Coronary artery (tissue), 2 donors: ENCODE results near the gene ALKBH5.

Source experiments
- DNase-seq: peaks from one replicate; pipeline ENCODE4 v3.0.0-alpha.2; 2017; ENCODE audit warnings: low spot score
- H3K27ac ChIP-seq, 2 donors: fragments of 200-600 bp; sonication (generic); one replicate each; pipeline ENCODE4 v1.5.1; 2016 to 2019
- H3K4me3 ChIP-seq: fragments of 200-600 bp; sonication (generic); 2 replicates; pipeline ENCODE4 v1.5.1; 2016; ENCODE audit warnings: mild to moderate bottlenecking, moderate library complexity
- TF ChIP-seq, protein P1 (sequence below): fragments of 200-600 bp; sonication (generic); IDR thresholded peaks from one replicate; pipeline ENCODE4 v1.5.1; 2019; ENCODE audit warnings: antibody characterized with exemption

The ALKBH5 gene

GRCh38 chr17:18166894-18167293 lies 16.7 kb upstream of the ALKBH5 start:
- Histone ChIP-seq H3K4me3 (no peak overlapping the region), H3K27ac (no peak overlapping the region)
- TF ChIP-seq, protein P1, sequence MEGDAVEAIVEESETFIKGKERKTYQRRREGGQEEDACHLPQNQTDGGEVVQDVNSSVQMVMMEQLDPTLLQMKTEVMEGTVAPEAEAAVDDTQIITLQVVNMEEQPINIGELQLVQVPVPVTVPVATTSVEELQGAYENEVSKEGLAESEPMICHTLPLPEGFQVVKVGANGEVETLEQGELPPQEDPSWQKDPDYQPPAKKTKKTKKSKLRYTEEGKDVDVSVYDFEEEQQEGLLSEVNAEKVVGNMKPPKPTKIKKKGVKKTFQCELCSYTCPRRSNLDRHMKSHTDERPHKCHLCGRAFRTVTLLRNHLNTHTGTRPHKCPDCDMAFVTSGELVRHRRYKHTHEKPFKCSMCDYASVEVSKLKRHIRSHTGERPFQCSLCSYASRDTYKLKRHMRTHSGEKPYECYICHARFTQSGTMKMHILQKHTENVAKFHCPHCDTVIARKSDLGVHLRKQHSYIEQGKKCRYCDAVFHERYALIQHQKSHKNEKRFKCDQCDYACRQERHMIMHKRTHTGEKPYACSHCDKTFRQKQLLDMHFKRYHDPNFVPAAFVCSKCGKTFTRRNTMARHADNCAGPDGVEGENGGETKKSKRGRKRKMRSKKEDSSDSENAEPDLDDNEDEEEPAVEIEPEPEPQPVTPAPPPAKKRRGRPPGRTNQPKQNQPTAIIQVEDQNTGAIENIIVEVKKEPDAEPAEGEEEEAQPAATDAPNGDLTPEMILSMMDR: no peak
- no peak for DNase-seq

GRCh38 chr17:18167421-18167820 lies 16.2 kb upstream of the ALKBH5 start:
- TF ChIP-seq, protein P1: no peak
- no peak for DNase-seq

DNA sequence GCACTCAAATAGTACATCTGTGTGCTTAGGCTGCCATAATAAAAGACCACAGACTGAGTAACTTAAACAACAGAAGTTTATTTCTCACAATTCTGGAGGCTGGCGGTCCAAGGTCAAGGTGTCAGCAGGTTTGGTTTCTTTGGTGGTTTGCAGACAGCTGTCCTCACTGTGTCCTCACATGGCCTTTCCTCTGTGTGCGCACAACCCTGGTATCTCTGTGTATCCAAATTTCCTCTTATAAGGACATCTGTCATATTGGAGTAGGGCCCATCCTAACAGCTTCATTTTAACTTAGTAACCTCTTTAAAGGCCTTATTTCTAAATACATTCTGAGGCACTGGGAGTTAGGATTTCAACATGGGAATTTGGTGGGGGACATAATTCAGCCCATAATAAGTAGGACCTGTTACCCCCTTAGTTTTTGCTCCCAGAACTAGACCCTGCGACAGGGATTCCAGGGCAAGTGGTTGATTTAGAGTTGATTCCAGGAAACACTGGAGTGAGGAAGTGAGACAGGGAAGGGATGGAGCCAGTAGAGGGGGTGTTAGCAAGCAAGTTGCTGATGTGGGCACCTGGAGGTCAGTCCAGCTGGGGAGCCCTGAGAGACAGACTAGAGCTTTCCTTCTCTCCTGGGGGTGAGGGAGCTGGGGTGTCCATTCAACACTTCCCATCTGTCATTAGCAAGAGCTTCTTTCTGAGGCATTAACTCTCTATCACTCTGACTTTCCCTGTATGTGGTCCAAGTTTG lies 10.9 kb upstream of the ALKBH5 start:
- Histone ChIP-seq H3K27ac (no peak overlapping the region), H3K4me3 (no peak overlapping the region)
- DNase-seq: no peak
- TF ChIP-seq, protein P1: no peak

More at GRCh38 chr17:18167421-18167820, 16.2 kb upstream of the ALKBH5 start:
- H3K4me3 ChIP-seq: no peak overlapping the region
- H3K27ac ChIP-seq: no peak overlapping the region

- H3K27ac ChIP-seq: no peak overlapping the region
- no peak for DNase-seq
- TF ChIP-seq, protein P1: no peak
- no peak overlapping the region for H3K4me3 ChIP-seq
Measured at GRCh38 chr17:18173740-18174139, 9.9 kb upstream of the ALKBH5 start.

DNA sequence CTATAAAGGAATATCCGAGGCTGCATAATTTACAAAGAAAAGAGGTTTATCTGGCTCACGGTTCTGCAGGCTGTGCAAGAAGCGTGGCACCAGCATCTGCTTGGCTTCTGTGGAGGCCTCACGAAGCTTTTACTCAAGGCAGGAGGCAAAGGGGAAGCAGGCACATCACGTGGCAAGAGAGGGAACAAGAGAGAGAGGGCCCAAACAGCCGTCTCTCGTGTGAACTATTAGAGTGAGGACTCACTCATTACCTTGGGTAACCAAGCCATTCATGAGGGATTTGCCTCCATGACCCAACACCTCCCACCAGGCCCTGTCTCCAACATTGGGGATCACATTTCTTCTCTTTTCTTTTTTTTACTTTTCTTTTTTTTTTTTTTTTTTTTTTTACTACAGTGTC lies 7.5 kb upstream of the ALKBH5 start:
- TF ChIP-seq, protein P1: no peak
- H3K27ac ChIP-seq: no peak overlapping the region
- no peak overlapping the region for H3K4me3 ChIP-seq

GRCh38 chr17:18177133-18177532 lies 6.5 kb upstream of the ALKBH5 start:
- Histone ChIP-seq H3K4me3 (no peak overlapping the region), H3K27ac (no peak overlapping the region)
- TF ChIP-seq, protein P1: no peak
- DNase-seq: no peak

More for the DNA sequence above, 7.5 kb upstream of the ALKBH5 start:
- DNase-seq: no peak

DNA sequence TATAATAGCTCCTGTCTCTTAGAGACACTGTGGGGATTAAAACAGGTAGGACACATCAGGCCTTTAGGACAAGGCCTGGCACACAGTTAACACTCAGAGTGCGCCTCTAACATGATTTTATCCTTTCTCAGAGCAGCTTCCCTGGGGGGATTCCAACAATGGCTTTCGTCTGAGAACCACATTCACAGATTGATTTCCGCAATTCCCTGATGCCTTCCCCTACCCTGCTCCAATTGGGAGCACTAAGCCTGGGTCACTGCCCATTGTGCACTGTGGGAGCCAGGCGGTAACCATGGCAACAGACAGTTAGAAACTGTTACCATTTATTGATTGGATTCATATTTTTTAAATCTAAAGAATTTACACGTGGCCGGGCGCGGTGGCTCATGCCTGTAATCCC lies 5.9 kb upstream of the ALKBH5 start:
- TF ChIP-seq, protein P1: no peak
- Histone ChIP-seq H3K27ac (no peak overlapping the region), H3K4me3 (no peak overlapping the region)
- DNase-seq: peak; percentile 47
